GM10266 (cell line): ENCODE data around the gene ALDH1A2.

Experiments used
- DNase-seq: peaks from one replicate; pipeline ENCODE4 v3.0.0; 2012; ENCODE audit errors: extremely low spot score
- CTCF ChIP-seq: IDR thresholded peaks from 2 replicates; pipeline ENCODE4 v1.5.1; 2012; ENCODE audit warnings: mild to moderate bottlenecking, low read depth; ENCODE audit not compliant: control insufficient read depth, insufficient read depth; ENCODE audit errors: missing control alignments

ALDH1A2 gene

GRCh38 chr15:57924598-57924997 lies 140.9 kb downstream of the ALDH1A2 start:
- no peak for TF ChIP-seq CTCF

GRCh38 chr15:57923750-57924149 lies 141.8 kb downstream of the ALDH1A2 start:
- no peak for TF ChIP-seq CTCF
- no peak for DNase-seq

More at GRCh38 chr15:57924598-57924997, 140.9 kb downstream of the ALDH1A2 start:
- no peak for DNase-seq

DNA sequence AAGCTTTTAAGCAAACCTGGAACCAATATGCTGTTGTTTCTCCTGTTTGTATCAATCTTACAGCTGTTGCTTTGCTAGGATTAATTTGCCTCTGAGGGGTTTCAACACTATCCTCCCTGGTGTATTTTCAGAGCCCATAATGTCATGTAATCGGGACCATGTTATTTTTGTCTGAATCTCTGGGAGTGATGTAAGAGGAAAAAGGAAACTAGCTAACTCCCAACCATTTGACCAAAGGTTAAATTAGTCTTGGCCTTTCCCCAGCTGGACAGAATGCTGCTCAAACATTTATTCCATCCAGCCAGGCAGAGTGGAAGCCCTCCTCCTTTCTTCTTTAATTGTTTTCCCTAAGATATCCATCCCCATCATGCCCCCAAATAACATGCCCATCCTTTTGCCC lies 142.2 kb downstream of the ALDH1A2 start:
- TF ChIP-seq CTCF: no peak
- DNase-seq: no peak

GRCh38 chr15:57922776-57923175 lies 142.7 kb downstream of the ALDH1A2 start:
- DNase-seq: no peak
- TF ChIP-seq CTCF: no peak

DNA sequence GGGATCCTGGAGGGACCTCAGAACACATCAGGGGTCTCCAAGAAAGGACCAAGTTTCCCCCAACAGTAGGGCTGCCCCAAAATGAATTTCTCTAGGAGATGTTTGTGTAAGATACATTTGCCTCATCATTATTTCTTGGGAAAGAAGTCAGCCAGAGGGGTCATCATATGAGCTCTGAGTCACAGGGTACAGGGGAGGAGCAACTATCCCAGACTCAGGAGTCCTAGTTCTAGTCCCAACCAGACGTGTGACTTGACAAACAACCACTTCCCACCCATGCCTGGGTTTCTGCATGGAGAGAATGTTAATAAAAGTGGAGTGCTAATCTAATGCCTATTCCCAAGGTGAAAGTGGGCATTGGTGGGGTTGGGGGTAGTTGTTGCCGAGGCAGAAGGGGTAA lies 144.1 kb downstream of the ALDH1A2 start:
- no peak for DNase-seq
- no peak for TF ChIP-seq CTCF

DNA sequence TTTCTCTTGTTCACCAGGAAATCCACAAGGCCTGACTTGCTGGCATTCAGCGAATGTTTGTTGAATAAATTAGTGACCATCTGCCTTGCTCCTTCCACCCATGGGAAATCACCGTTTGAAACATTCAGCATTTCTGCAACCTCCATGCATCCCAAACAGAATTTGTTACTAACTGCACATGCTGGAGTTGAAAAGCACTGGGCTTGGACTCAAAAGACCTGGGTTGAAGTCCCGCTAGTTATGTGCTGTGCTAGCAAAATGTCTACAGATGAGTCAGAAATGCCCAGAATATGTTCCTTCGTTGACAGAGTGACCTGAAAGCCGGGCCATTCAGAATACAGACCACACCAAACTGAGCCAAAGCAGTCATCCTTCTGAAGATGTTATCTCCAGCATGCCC lies 144.6 kb downstream of the ALDH1A2 start:
- no peak for TF ChIP-seq CTCF
- no peak for DNase-seq

DNA sequence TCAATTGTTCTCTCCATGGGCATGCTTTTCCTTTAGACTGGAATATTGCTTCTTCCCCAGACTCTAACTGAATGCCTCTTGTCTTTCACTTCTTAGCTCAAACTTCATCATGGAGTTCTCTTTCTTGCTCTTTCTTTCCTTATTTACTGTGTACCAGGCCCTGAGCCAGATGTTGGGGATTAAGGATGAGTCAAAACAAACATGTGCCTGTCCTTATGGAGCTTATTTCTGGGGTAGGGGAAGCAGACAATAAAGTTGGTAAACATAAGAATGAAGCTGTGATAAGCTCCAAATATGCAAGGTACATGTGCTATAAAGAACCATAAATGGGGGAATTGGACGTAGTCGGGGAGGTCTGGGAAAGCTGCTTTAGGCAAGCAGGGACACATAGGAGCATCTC lies 145.8 kb downstream of the ALDH1A2 start:
- TF ChIP-seq CTCF: no peak
- no peak for DNase-seq
